H1 (cell line): ENCODE data around the gene CDK5RAP2.

Experiments used
- MAFK ChIP-seq: IDR thresholded peaks from 2 replicates; pipeline ENCODE4 v1.6.1; 2012; ENCODE audit warnings: low read depth, mild to moderate bottlenecking, improper control_type of control experiment, low read length
- POLR2A ChIP-seq, 2 experiments: IDR thresholded peaks; 1 replicate in 1 of 2; 2 replicates in 1 of 2; pipeline ENCODE4 v1.6.1; 2011; ENCODE audit warnings: low read depth in 2 of 2, low read length in 2 of 2, mild to moderate bottlenecking in 2 of 2; ENCODE audit errors: control extremely low read depth in 1 of 2
- SP4 ChIP-seq: IDR thresholded peaks from 2 replicates; pipeline ENCODE4 v1.6.1; 2012; ENCODE audit warnings: low read length, inconsistent platforms
- USF2 ChIP-seq: IDR thresholded peaks from 2 replicates; pipeline ENCODE4 v1.6.1; 2011; ENCODE audit warnings: low read length, improper control_type of control experiment
- YY1 ChIP-seq: IDR thresholded peaks from 2 replicates; pipeline ENCODE4 v1.6.1; 2011; ENCODE audit warnings: low read depth, mild to moderate bottlenecking, low read length

GRCh38 chr9:120611690-120612068, 31.7 kb upstream of the CDK5RAP2 start:
- TF ChIP-seq YY1 (no peak), POLR2A (IDR thresholded peaks at IDR 0.05; ENCODE audit: control extremely low read depth in 1 of 2, low read depth in 2 of 2, low read length in 2 of 2) (no peak), SP4 (no peak), USF2 (no peak), MAFK (no peak)
